UCSD-AML1 (cell line): Measurements from ENCODE around the gene ATP12A.
A peak's percentile ranks its signal among the peaks of the same experiment; 100 is the strongest.

Experiments
- DNase-seq: peaks from one replicate; lab custom pipeline; 2025; ENCODE audit not compliant: unreplicated experiment; lab: John Stamatoyannopoulos, UW

The ATP12A gene

DNA sequence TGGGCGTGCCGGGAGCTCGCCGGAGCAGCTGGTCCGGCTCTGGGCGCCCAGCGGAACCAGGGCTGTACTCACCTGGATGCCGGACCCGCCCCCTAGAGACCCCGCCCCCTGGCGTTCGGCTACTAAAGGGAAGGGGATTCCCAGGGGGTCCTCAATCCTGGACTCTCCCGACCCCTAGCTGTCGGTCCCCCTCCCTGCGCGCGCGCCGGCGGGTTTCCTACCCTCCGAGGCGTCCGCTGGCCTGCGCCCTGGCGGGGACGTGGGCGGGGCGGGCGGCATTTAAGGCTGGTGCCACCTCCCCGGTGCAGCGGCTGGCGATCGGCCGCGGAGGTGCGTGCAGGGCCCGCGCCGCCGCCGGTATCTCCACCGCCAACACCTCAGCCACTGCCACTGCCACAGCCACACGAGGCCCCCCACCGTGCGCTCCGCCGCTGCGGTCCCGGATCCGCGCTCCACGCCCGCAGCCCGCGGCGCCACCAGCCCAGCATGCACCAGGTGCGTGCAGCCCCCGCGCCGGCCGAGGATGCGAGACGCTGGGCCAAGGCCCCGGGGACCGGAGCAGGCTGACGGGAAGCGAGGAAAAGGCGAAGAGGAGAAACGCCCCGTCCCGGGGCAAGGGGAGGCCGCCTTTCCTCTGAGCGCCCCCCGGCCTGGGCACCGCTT lies at the start of gene ATP12A:
TSS of gene ATP12A (plus strand) at position 151 of the 663 bp plus-strand sequence. CDS start at position 487, 336 bp downstream.
- no peak for DNase-seq

DNA sequence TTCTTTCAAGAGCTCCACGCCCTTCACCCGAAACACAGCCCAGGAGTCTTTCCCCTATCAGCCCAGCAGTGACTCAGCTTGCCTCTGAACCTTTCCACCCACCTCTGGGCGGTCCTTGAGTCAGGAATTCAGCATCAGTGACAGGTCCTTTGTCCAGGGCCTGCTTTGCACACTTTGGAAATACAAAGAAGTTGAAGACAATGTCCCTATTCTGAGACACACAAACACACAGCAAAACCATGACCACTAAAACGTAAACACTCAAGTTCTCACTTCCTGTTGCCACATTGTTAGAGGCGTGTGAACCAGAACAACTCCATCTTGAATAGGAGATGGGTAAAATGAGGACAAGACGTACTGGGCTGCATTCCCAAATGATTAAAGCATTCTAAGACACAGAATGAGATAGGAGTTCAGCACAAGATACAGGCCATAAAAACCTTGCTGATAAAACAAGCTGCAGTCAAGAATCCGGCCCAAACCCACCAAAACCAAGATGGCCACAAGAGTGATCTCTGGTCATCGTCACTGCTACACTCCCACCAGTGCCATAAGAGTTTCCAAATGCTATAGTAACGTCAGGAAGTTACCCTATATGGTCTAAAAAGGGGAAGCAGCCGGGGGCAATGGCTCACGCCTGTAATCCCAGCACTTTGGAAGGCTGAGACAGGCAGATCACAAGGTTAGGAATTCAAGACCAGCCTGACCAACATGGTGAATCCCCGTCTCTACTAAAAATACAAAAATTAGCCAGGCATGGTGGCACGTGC lies 49.2 kb upstream of the ATP12A start:
- no peak for DNase-seq

DNA sequence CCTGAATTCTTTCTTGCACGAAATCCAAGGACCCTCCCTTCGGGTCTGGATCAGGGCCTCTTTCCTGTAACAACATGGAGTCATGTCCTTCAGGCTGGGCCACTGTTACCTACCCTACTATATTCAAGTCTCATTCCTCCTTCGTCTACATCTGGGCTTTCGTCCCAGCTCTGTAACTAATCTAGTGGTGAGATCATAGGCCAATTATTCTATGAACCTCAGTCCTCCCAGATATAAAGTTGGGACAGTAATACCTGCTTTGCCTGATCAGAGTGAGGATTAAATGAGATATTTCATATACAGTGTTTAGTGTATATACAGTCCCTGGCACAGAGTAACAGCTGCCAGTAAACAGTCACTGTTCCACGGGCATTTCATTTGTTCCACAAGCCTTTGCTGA lies 48.3 kb upstream of the ATP12A start:
- DNase-seq: no peak

DNA sequence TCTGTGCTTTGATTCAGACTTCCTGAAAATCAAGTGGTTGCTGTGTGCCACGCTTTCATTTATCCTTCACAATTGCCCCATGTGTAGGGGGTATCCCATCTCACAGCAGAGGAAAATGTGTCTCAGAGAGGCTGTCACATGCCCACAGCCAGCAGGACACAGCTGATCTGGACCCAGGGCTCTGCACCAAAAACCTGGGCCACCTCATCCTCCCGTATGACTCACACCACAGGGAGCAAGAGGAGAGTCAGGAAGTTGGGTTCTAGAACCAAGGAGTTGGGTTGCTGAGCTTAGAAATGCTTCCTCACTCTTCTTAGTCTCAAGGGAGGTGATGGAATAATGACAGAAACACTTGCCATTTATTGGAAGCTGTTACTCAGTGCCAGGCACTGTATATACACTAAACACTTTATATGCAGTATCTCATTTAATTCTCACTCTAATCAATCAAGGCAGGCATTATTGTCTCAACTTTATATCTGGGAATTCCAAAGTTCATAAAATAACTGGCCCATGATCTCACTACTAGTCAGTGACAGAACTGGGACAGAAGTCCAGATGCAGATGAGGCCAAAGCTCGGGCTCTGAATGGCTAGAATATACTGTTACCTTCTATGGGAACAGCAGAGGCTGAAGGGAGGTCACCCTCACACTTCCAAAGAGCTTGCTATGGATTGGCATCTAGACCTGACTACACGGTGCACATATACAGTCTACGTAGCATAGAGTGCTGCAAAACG lies 47.7 kb upstream of the ATP12A start:
- no peak for DNase-seq

DNA sequence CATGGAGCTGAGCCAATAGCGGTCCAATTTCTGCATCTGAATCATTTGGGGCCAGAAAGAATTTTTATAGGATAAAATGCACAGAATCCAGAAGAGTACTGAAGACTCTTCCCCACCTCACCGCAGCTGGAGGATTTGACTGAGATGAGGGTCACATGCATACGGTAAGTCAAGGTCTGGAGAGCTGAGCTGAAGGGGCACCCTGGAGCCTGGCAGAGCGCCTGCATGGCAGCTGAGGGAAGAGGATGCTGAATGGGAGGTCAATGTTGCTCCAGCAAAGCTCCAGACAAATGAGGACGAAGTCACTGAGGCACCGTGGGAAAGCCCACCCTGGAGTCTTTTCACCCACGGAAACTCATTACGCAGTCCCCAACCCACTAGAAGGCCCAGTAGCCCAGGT lies 43.4 kb upstream of the ATP12A start:
- DNase-seq: no peak

DNA sequence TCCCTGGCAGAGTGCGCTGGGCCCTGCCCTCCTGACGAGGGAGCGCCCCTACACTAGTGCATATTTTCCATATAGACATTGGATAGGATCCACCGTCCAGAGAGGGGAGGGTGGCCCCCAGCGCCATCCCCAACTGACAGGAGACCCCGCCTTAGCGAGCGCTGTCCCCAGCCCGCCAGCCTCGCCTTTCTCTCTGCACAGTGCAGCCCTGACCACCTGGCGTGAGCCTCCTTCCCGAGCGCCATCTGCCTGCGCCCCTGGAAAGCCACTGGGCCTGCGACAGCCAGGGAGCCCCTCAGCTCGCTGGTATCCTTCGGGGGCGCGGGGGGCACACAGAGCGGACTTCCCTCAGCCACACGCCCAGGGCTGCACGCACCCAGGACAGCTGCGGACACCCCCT lies 42.1 kb upstream of the ATP12A start:
- no peak for DNase-seq

DNA sequence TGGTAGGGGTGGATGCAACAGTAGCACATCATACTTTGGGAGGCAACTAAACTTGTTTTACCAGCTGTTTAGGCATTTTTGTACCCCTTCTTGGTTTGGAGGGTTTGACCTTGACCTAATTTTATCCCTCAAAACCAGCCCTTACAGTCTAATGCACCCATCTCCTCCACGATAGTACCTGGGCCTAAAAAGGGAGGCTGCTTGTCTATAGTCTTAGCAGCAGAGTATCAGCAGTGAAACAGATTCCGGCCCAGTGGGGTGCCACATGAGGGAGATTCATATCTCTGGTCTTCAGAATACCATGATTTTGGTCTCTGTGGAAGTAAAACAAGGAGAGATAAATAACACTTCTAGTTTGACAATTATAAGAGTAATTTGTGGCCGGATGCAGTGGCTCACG lies 39.5 kb upstream of the ATP12A start:
- DNase-seq: no peak

DNA sequence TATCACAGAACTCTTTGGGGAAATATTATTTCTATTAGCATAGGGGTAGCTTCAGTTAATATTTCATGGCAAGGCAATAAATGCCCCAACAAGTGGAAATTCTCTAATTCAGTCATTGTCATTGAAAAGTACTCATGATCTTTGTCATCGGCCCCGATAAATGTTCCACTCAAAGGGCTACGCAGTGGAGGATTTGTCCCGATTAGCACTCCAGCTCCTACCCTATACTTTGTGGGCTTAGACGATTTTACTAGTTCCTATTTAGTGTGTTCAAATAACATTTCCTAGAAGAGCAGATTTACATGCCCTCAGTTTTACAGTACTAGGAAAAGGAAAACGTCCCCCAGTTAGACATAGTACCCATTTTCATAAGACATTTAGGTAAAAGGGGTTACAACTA lies 38.0 kb upstream of the ATP12A start:
- DNase-seq: no peak

DNA sequence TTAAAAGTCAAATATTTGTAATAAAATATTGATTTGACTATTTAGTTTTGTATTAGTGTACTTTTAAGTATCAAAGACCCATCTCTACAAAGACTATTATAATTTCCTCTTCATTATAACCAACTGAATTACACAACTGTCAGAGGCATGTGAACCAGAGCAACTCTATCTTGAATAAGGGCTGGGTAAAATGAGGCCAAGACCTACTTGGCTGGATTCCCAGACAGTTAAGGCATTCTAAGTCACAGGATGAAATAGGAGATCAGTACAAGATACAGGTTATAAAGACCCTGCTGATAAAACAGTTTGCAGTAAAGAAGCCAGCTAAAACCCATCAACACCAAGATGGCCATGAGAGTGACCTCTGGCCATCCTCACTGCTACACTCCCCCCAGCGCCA lies 36.2 kb upstream of the ATP12A start:
- no peak for DNase-seq

DNA sequence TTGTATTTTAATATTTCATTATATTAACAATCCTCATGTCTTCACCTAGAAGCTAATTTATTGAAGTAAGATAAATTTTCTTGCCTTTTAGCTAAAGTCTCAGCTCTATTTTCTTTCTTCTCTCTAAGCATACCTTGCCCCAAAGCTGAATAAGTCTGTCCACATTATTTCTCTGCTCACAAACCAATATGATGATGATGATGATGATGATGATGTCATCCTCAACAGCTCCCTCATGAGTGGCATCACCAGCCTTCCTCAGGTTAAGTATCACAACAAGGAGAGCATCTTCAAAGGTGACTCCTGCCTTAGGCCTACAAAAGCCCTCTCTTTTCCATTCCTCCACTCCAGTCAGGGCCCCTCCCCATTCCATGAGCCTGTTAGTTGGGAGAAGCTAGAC lies 31.9 kb upstream of the ATP12A start:
- no peak for DNase-seq

DNA sequence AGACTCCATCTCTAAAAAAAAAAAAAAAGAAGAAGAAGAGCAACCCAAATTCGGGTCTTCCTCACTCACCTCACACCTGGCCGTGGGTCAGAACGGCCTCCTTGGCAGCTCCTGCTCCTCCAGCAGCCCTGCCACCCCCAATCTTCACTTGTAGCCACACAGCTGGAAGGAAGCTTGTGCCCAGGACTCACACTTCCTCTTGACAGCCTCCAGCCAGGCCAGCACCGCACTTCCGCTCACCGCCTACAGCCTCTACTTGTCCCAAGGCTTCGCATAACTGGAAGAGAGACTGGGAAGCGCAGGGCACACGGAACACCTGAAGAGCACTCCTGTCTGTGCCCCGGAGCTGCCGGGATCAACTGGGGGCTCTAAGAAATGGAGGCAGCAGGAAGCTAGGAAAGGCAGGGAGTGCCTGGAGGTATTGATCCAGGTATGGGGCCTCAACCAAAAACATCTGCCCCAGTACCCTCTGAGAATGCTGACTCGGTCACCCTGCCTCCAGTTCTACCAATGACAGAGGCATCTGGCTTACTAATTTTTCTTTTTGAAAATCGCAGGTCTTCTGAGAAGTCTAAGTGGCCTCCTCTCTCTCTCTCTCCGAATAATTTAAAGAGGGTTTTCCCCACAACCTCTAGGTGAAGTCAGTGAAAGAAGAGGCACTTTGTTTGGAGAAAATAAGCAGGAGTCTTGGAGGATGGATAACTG lies 31.1 kb upstream of the ATP12A start:
- peak; percentile 38 for DNase-seq

DNA sequence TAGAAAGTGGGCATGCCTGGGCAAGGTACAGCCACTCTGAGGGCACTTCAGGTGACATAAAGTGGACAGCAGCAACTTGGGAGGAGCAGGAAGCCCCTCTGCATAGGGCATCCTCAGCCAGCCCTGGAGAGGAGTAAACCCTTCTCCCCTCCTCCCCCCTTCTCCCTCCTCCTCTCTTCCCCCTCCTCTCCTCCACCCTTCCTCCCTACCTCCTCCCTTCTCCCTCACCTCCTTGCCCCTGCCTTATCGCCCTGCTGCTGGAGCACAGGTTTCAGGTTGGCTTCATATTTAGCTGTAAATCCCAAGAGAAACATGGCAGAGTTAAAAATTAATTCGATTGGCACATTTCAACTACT lies 30.5 kb upstream of the ATP12A start:
- no peak for DNase-seq

DNA sequence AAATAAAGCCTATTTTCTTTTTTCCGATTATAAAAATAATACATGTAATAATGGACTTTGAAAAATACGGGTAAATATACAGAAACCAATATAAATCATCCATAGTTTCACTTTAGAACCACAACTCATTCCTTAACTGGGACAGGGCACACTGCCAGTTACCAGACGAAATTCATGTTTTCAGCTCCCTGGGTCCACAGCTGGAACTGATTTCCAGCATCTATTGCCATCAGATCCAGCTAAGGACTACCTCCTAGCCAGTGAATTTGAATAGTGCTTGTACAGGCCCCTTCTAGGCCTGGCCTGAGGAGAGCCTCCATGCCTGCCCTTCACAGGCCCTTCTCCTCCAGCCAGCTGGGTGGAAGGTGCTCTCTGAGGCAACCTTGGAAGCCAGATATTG lies 30.0 kb upstream of the ATP12A start:
- no peak for DNase-seq

DNA sequence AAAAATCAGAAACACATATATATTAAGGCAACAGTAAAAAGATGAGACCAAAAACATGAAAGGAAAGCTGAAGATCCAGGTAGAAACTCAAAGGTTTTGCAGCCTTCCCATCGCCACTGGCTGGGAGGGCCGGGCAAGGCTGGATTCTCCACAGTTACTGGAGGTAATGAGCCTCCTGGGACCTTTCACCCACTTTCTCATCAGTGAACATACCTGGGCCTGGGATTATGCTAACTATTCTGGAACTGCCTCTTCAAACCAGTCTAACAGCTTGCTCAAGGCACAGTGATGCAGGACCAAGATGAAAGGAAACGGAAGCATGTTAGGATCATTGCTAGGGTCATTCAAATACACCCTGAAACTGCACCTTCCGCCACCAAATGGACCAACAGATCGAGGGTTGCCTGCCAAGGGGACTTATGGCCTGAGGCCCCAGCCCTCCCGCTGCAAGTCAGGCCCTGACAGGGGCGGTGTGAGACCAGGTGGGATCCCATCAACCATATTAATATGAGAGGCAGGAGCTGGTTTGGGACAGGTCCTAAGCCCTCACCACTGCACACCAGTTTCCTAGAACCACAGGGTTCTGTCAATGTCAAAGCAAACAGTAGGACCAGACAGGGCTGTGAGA lies 28.4 kb upstream of the ATP12A start:
- DNase-seq: no peak

DNA sequence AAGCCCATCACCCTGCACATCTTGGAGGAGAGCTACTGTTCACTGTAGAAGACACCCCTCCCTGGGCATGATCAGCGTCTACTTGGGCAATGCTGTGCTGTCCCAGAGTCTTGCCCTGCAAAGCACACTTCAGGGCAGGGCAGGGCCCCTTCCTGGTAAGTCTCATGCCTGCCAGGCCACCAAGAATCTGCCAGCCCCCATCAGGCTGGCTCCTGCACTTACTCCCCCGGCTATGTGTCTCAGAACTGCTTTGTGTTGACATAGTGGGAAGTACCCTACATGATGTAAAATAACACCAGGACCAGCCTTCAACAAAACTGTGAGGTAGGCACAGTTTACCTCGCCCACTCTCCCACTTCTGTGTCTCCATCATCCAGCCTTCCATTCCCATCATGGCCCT lies 27.8 kb upstream of the ATP12A start:
- DNase-seq: no peak

DNA sequence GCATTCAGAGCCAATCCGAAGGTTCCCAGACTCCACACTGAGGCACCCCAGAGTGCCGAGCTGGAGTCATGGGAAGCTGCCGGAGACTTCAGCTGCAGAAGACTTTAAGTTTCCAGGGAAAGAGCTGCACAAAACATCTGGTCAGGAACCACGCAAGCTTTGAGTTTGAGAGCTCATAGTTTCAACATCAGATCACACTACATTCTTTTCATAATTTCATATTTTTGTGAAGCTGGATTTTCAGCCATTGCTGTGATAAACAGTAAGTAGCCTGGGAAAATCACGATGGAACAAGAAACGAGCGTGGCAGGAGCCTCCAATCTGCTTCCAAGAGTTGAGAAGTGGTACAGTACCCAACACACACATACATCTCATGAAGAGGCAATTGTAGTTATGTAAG lies 25.5 kb upstream of the ATP12A start:
- DNase-seq: no peak

DNA sequence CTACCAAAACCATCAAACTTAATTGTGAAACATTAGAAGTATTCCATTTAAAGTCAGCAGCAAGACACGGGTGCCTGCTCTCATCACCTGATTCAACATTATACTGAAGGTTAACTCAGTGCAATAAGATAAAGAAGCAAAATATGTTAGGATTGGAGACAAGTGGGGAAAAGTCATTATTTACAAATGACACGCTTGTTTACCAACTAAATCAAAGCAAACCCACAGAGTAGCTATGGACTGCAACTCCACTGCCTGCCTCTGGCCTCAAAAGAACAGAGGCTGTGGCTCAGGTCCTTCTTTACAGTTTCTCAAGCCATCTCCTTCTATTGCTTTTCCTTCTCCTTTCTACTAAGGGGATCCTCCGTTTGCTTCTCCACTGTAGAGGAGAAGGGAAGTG lies 21.0 kb upstream of the ATP12A start:
- DNase-seq: no peak

DNA sequence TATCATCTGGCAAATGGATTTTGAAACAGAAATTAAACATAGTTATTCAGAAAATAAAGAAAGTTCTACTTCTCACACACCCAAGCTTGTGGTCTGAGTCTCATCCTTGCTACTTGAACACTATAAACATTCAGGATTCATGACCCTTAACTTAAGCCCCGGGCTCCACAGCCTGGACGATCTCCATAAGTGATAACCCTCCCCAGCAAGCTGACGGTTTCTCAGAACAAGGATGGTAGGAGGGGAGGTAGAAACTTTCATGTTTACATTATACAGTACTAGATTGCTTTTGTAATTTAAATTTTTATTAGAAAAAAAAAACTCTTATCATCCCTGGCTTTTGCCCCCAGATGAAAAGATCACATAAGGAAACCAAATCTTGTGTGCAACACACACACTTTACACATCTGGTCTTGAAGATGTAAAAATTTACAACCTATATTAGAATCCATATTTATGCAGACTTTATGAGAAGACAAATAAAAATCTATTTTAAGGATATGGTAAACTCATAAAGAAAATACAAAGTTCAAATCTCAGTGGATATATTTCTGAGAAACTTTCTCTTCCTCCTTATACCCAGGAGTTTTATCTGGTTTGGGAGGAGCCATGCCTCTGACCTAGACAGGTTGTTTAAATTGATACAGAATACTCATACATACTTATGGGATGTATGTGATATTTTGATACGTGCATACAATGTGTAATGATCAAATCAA lies 20.0 kb upstream of the ATP12A start:
- no peak for DNase-seq

DNA sequence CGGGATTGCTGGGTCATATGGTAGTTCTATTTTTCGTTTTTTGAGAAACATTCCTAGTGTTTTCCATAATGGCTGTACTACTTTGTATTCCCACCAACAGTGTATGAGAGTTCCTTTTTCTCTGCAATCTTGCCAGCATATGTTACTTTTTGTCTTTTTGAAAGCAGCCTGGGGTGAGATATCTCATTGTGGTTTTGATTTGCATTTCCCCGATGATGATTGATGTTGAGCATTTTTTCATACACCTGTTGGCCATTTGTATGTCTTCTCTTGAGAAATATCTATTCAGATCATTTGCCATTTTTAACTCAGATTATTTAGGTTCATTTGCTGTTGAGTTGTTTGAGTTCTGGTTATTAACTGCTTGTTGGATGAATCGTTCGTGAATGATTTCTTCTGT lies 18.5 kb upstream of the ATP12A start:
- DNase-seq: no peak
